Measurements from ENCODE around the gene NPHS1.
"Not testable (repeated sequence)": the region's sequence is repeated elsewhere in the genome, so short reads cannot be mapped to it uniquely, and the experiment has no call there.

NPHS1 gene

GRCh38 chr19:35843676-35844481 lies 8.4 kb downstream of the NPHS1 start:
- in situ Hi-C loops (cut with MboI; ENCODE audit: low sequenced_read_pairs, unreplicated experiment) = no loop called here
- DNase-seq (ENCODE audit: low spot score) = no peak
- no peak for TF ChIP-seq CTCF (IDR thresholded peaks at IDR 0.05; ENCODE audit: borderline replicate concordance, control extremely low read depth, extremely low read depth, insufficient read depth, missing control alignments)

GRCh38 chr19:35842666-35843272 lies 9.5 kb downstream of the NPHS1 start:
- in situ Hi-C loops (cut with MboI; ENCODE audit: low sequenced_read_pairs, unreplicated experiment) = no loop called here
- no peak for TF ChIP-seq CTCF (IDR thresholded peaks at IDR 0.05; ENCODE audit: borderline replicate concordance, control extremely low read depth, extremely low read depth, insufficient read depth, missing control alignments)
- no peak for DNase-seq (ENCODE audit: low spot score)

GRCh38 chr19:35841961-35842595 lies 10.2 kb downstream of the NPHS1 start:
- no peak for DNase-seq (ENCODE audit: low spot score)
- TF ChIP-seq CTCF (IDR thresholded peaks at IDR 0.05; ENCODE audit: borderline replicate concordance, control extremely low read depth, extremely low read depth, insufficient read depth, missing control alignments) = no peak
- in situ Hi-C loops (cut with MboI; ENCODE audit: low sequenced_read_pairs, unreplicated experiment) = no loop called here

GRCh38 chr19:35836096-35836495 lies 16.2 kb downstream of the NPHS1 start:
- DNase-seq (ENCODE audit: low spot score); in situ Hi-C loops (cut with MboI; ENCODE audit: low sequenced_read_pairs, unreplicated experiment): not testable (repeated sequence)

GRCh38 chr19:35833972-35834371 lies 18.3 kb downstream of the NPHS1 start:
- DNase-seq (ENCODE audit: low spot score) = no peak
- TF ChIP-seq CTCF (IDR thresholded peaks at IDR 0.05; ENCODE audit: borderline replicate concordance, control extremely low read depth, extremely low read depth, insufficient read depth, missing control alignments) = no peak
- in situ Hi-C loops (cut with MboI; ENCODE audit: low sequenced_read_pairs, unreplicated experiment) = no loop called here

- DNase-seq (ENCODE audit: low spot score) = no peak
- in situ Hi-C loops (cut with MboI; ENCODE audit: low sequenced_read_pairs, unreplicated experiment) = no loop called here
- TF ChIP-seq CTCF (IDR thresholded peaks at IDR 0.05; ENCODE audit: borderline replicate concordance, control extremely low read depth, extremely low read depth, insufficient read depth, missing control alignments) = no peak
Observed at GRCh38 chr19:35832054-35832453, 20.2 kb downstream of the NPHS1 start.

GRCh38 chr19:35830986-35831385 lies 21.3 kb downstream of the NPHS1 start:
- DNase-seq (ENCODE audit: low spot score) = no peak
- no peak for TF ChIP-seq CTCF (IDR thresholded peaks at IDR 0.05; ENCODE audit: borderline replicate concordance, control extremely low read depth, extremely low read depth, insufficient read depth, missing control alignments)
- in situ Hi-C loops (cut with MboI; ENCODE audit: low sequenced_read_pairs, unreplicated experiment) = no loop called here
